ENCODE data around the gene FXYD1. TPM values are rescaled to one million over a fixed set of nuclear protein-coding genes. Genes with fewer than 3 reads are reported as not detected.

FXYD1 gene
- total RNA-seq, 1 experiment from 2014 or later, result not detected

DNA sequence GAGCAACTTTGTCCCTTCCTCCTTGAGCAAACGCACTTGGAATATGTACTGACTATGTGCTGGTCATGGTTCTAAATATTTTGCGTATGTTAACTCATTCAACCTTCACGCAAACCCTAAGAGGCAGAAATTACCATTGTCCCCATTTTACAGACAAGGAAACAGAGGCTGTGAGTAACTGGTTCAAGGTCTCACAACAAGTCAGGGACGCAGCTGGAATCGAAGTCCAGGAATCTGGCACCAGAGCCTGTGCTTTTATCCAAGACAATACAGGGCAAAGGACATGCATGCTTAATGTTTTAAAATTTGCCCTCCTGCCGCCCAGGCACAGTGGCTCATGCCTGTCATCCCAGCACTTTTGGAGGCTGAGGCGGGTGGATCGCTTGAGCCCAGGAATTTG, 21.0 kb downstream of the FXYD1 start:
- ChIA-PET CTCF (no interaction called here), POLR2A (ENCODE audit: low non-redundant PET) (no interaction called here)
- H3K27me3 ChIP-seq (replicated peaks; ENCODE audit: insufficient read depth, low read depth, low read length, poor library complexity), result peaks cover 11% of the 10 kb centered on the region
- H3K27ac ChIP-seq (ENCODE audit: low read depth, low read length, poor library complexity, severe bottlenecking), result no peak overlapping the region
- H3K4me1 ChIP-seq (ENCODE audit: insufficient read depth, low read length, poor library complexity, severe bottlenecking), result peaks cover 6% of the 10 kb centered on the region
- BruUV-seq (replicated peaks), result no TSS peak
- intact Hi-C loops (cut with micrococcal nuclease; ENCODE audit: unreplicated experiment), result loop anchor here (10.0 kb wide), 1 partner anchor 85 kb away; the partner anchor contains the start of gene LSR
- H3K9me3 ChIP-seq (ENCODE audit: low read depth, low read length, poor library complexity, severe bottlenecking), result no peaks in the 10 kb centered on the region
- no peak overlapping the region for H3K4me3 ChIP-seq (ENCODE audit: low read depth, low read length, poor library complexity, severe bottlenecking)
- TF ChIP-seq EZH2 (IDR thresholded peaks at IDR 0.05; ENCODE audit: borderline replicate concordance, low read depth, low read length, poor library complexity, severe bottlenecking), result no peak
- TF ChIP-seq, protein P1, sequence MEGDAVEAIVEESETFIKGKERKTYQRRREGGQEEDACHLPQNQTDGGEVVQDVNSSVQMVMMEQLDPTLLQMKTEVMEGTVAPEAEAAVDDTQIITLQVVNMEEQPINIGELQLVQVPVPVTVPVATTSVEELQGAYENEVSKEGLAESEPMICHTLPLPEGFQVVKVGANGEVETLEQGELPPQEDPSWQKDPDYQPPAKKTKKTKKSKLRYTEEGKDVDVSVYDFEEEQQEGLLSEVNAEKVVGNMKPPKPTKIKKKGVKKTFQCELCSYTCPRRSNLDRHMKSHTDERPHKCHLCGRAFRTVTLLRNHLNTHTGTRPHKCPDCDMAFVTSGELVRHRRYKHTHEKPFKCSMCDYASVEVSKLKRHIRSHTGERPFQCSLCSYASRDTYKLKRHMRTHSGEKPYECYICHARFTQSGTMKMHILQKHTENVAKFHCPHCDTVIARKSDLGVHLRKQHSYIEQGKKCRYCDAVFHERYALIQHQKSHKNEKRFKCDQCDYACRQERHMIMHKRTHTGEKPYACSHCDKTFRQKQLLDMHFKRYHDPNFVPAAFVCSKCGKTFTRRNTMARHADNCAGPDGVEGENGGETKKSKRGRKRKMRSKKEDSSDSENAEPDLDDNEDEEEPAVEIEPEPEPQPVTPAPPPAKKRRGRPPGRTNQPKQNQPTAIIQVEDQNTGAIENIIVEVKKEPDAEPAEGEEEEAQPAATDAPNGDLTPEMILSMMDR (conservative IDR thresholded peaks at IDR 0.05; ENCODE audit: low read depth, low read length), result no peak
- no peak for DNase-seq (ENCODE audit: low spot score)
- no peaks in the 10 kb centered on the region for H3K36me3 ChIP-seq (ENCODE audit: insufficient read depth, low read length, poor library complexity, severe bottlenecking)

DNA sequence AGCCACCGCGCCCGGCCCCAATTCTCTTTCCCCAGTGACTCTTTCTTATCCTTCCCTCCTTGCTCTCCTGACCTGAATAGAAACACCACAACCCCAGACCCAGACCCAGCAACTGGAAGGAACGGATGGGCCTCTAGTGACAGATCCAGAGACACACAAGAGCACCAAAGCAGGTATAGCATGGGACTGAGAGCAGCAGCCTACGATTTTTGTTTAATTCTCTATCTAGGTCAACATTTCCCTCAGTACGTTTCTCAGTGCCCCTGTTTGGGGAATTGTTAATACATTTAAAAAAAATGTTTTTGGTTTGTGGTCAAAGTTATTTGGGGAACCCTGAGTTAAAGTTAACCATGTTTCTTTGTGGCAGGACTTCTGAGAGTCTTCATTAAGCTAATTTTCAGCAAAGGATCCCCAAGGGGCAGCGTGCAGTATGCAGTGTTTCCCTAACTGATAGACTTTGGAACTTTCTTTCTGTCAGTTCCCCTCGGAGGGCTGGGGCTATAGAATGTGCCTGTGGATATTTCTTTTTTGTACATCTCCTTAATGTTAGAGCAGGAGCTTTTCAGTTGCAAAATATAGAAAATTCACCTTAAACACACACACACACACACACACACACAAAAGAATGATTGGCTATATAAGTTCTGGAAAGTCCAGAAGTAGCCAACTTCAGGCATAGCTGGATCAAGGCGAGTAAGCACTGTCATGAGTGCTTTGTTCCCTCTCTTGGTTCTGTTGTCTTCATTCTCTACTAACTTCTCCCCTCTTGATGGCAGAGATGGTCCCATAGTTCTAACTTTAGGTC, 22.2 kb downstream of the FXYD1 start:
- no peak for TF ChIP-seq EZH2 (IDR thresholded peaks at IDR 0.05; ENCODE audit: borderline replicate concordance, low read depth, low read length, poor library complexity, severe bottlenecking)
- TF ChIP-seq, protein P1 (conservative IDR thresholded peaks at IDR 0.05; ENCODE audit: low read depth, low read length), result no peak
- H3K9me3 ChIP-seq (ENCODE audit: low read depth, low read length, poor library complexity, severe bottlenecking), result peaks cover 4% of the 10 kb centered on the region
- ChIA-PET POLR2A (ENCODE audit: low non-redundant PET) (interaction anchor here (0.6 kb wide), 1 partner anchor 10 kb away, joined by 3 read pairs; no protein-coding TSS in a partner anchor), CTCF (no interaction called here)
- H3K4me3 ChIP-seq (ENCODE audit: low read depth, low read length, poor library complexity, severe bottlenecking), result no peak overlapping the region
- H3K36me3 ChIP-seq (ENCODE audit: insufficient read depth, low read length, poor library complexity, severe bottlenecking), result no peaks in the 10 kb centered on the region
- no peaks in the 10 kb centered on the region for H3K27me3 ChIP-seq (replicated peaks; ENCODE audit: insufficient read depth, low read depth, low read length, poor library complexity)
- H3K4me1 ChIP-seq (ENCODE audit: insufficient read depth, low read length, poor library complexity, severe bottlenecking), result no peaks in the 10 kb centered on the region
- intact Hi-C loops (cut with micrococcal nuclease; ENCODE audit: unreplicated experiment), result no loop called here
- no peak for DNase-seq (ENCODE audit: low spot score)
- BruUV-seq (replicated peaks), result no TSS peak
- H3K27ac ChIP-seq (ENCODE audit: low read depth, low read length, poor library complexity, severe bottlenecking), result no peak overlapping the region

DNA sequence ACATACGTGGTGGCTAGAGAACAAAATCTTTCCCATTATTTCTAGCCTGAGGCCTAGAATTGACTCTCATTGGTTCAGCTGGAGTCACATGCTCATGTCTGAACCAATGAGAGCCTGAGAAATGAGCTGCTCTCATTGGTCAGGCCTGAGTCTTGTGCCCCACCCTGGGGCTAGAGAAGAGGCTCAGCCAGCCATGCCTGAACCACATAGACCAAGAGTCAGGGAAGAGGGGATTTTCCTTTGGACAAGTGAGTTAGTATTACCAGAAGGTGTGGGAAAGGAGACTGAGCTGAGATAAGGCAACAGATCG, 22.8 kb downstream of the FXYD1 start:
- Histone ChIP-seq H3K9me3 (ENCODE audit: low read depth, low read length, poor library complexity, severe bottlenecking) (peaks cover 5% of the 10 kb centered on the region), H3K27ac (ENCODE audit: low read depth, low read length, poor library complexity, severe bottlenecking) (no peak overlapping the region), H3K4me3 (ENCODE audit: low read depth, low read length, poor library complexity, severe bottlenecking) (no peak overlapping the region), H3K36me3 (ENCODE audit: insufficient read depth, low read length, poor library complexity, severe bottlenecking) (no peaks in the 10 kb centered on the region), H3K4me1 (ENCODE audit: insufficient read depth, low read length, poor library complexity, severe bottlenecking) (no peaks in the 10 kb centered on the region), H3K27me3 (replicated peaks; ENCODE audit: insufficient read depth, low read depth, low read length, poor library complexity) (no peaks in the 10 kb centered on the region)
- intact Hi-C loops (cut with micrococcal nuclease; ENCODE audit: unreplicated experiment), result no loop called here
- TF ChIP-seq, protein P1 (conservative IDR thresholded peaks at IDR 0.05; ENCODE audit: low read depth, low read length), result no peak
- no peak for TF ChIP-seq EZH2 (IDR thresholded peaks at IDR 0.05; ENCODE audit: borderline replicate concordance, low read depth, low read length, poor library complexity, severe bottlenecking)
- CTCF ChIA-PET, result no interaction called here
- DNase-seq (ENCODE audit: low spot score), result no peak
- BruUV-seq (replicated peaks), result no TSS peak
- POLR2A ChIA-PET (ENCODE audit: low non-redundant PET), result no interaction called here

Data from A673 (cell line).